SU-DHL-6 (cell line): ENCODE measurements around the gene RINT1.

Experiments
- EZH2phosphoT487 ChIP-seq: fragments of 200-600 bp; sonication (generic), shearing (Covaris generic); conservative IDR thresholded peaks from 2 replicates; pipeline ENCODE4 v1.6.1; 2018; ENCODE audit warnings: mild to moderate bottlenecking, antibody characterized with exemption, low read length, moderate library complexity, mixed read lengths
- TF ChIP-seq, protein P1 (sequence below): fragments of 200-600 bp; sonication (generic); IDR thresholded peaks from one replicate; pipeline ENCODE4 v1.5.1; 2017; ENCODE audit warnings: antibody characterized with exemption, mild to moderate bottlenecking, low read length, moderate library complexity; ENCODE audit not compliant: insufficient read depth, poor library complexity, severe bottlenecking

DNA sequence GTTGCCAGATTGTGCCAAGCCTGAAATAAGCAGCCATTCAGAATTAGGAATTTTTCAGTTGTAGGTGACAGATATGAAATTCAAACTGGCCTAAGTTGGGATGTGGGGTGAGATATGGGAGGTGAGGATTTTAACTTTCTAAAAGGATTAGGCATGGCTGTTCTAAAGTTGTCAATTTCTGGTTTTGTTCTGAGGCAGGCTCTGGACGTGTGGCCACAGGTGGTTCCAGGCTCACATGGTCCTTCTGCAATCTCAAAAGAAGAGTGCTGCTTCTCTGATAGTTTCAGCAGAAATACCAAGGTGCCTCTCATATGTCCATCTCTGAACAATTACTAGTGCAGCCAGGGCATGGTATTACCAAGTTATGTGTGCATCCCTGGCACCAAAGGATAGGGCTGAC lies 27.9 kb downstream of the RINT1 start:
- TF ChIP-seq, protein P1, sequence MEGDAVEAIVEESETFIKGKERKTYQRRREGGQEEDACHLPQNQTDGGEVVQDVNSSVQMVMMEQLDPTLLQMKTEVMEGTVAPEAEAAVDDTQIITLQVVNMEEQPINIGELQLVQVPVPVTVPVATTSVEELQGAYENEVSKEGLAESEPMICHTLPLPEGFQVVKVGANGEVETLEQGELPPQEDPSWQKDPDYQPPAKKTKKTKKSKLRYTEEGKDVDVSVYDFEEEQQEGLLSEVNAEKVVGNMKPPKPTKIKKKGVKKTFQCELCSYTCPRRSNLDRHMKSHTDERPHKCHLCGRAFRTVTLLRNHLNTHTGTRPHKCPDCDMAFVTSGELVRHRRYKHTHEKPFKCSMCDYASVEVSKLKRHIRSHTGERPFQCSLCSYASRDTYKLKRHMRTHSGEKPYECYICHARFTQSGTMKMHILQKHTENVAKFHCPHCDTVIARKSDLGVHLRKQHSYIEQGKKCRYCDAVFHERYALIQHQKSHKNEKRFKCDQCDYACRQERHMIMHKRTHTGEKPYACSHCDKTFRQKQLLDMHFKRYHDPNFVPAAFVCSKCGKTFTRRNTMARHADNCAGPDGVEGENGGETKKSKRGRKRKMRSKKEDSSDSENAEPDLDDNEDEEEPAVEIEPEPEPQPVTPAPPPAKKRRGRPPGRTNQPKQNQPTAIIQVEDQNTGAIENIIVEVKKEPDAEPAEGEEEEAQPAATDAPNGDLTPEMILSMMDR = no peak
- TF ChIP-seq EZH2phosphoT487 = no peak
